Panc1 (cell line): ENCODE results near the gene TBCK.

ENCODE experiments used
- CTCF ChIP-seq: fragments of 450-650 bp; IDR thresholded peaks from 2 replicates; pipeline ENCODE4 v1.5.1; 2017; ENCODE audit warnings: mild to moderate bottlenecking
- POLR2AphosphoS5 ChIP-seq: IDR thresholded peaks from 2 replicates; pipeline ENCODE4 v1.6.1; 2012; ENCODE audit warnings: mild to moderate bottlenecking, low read depth, low read length, moderate library complexity
- SIN3A ChIP-seq: IDR thresholded peaks from 2 replicates; pipeline ENCODE4 v1.6.1; 2012; ENCODE audit warnings: low read depth, mild to moderate bottlenecking, low read length, moderate library complexity, borderline replicate concordance; ENCODE audit not compliant: insufficient read depth

- TF ChIP-seq CTCF (no peak), POLR2AphosphoS5 (no peak), SIN3A (no peak)
Observed at GRCh38 chr4:106317815-106318214, 1.8 kb upstream of the TBCK start.
